ENCODE results near the gene LCE1D.

LCE1D gene

DNA sequence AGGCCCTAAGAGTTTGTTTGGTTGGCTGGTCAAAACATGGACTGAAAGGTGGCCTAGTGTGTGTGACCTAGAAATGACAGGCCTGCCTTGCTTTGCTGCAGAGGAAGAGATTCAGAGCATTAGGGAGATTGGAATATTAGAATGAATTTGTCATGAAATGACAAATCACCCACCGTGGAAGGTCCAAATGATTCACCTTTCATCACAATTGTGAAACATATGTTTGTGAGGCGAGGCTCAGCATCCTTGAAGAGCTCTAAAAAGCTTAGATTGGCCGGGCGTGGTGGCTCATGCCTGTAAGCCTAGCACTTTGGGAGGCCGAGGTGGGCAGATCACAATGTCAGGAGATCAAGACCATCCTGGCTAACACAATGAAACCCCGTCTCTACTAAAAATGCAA, 20.8 kb downstream of the LCE1D start:
- no peak for DNase-seq

DNA sequence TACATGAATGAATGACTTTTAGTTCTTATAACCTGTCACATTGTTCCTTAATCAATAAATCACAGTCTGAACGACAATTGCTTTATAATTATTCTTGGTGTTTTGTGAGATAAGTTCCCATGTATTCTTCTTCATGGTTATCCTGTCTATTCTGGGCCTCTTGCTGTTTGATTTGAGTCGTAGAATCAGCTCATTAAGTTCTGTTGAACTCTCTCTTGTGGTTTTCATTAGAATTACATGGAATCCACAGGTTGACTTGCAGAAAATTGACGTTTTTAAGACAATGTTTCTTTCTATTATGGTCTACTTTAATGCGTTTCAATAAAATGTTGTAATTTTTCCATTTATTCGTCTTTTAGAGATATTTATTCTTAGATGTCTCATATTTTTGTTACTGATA, 26.8 kb downstream of the LCE1D start:
- no peak for DNase-seq

GRCh38 chr1:152824964-152825363, 28.4 kb downstream of the LCE1D start:
- no peak for DNase-seq

DNA sequence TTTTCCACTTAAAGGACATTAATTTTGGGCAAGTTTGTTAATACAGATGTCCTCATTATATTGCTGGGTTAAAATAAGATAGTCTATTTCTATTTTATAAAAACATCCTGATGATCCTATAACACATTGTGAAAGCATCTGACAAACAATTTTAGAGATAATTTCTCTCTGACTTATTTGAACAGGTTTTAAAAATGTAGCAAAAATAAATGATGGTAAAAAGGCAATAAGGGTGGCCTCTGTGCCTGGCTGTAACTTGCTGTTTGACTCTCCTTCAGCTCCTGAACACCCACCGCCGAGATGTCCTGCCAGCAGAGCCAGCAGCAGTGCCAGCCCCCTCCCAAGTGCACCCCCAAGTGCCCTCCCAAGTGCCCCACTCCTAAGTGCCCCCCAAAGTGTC, 30.7 kb downstream of the LCE1D start, which contains the start of gene LCE1A:
LCE1A (plus strand) TSS at position 301 of the 400 bp plus-strand sequence; CDS start at position 301, 0 bp downstream.
- DNase-seq = no peak

DNA sequence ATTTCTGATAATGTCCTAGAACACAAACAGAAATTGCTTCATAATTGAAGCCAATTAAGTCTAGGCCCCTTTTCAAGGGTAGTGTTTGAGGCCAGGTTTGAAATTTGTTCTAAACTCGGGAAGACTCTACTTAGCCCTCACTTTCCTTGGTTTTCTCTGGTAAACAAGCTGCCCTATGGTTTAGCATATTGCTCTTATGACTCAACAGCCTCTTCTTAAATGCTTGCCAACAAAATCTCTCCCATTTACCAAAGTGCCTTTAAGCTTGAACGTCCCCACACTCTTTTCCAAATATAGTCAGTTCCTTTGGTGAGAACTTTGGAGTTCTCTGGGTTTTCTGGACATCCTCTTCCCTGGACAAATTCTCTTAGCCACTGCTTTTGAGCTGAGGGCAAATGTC, 40.3 kb downstream of the LCE1D start:
- no peak for DNase-seq

DNA sequence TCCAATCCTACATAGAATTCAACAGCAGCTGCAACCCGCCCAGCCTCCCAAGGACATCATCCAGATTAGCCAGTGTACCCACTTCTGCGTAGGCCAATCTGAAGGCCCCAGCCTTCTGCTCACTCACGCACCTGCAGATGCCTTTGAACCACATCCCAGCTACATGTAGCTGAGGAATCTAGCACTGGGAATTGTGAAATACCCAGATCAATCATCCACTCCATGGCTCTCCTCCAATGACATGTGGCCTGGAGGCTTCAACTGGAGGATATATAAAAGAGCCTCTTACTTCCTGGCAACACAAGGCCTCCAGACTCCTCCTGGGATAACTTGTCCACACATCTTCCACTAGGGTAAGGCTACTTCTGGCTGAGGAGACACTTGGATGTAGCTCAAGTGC, 46.0 kb downstream of the LCE1D start, which contains the start of gene LCE6A:
LCE6A (plus strand) TSS at position 301 of the 400 bp plus-strand sequence. CDS start 665 bp downstream, outside the sequence.
- DNase-seq = no peak

All from SHP77 (cell line).